Measurements from ENCODE around the gene HAUS5. TPM values are rescaled to one million over a fixed set of nuclear protein-coding genes. Genes with fewer than 3 reads are reported as not detected.

The HAUS5 gene
- total RNA-seq, 1 donor from 2014 or later = 36.1 TPM

DNA sequence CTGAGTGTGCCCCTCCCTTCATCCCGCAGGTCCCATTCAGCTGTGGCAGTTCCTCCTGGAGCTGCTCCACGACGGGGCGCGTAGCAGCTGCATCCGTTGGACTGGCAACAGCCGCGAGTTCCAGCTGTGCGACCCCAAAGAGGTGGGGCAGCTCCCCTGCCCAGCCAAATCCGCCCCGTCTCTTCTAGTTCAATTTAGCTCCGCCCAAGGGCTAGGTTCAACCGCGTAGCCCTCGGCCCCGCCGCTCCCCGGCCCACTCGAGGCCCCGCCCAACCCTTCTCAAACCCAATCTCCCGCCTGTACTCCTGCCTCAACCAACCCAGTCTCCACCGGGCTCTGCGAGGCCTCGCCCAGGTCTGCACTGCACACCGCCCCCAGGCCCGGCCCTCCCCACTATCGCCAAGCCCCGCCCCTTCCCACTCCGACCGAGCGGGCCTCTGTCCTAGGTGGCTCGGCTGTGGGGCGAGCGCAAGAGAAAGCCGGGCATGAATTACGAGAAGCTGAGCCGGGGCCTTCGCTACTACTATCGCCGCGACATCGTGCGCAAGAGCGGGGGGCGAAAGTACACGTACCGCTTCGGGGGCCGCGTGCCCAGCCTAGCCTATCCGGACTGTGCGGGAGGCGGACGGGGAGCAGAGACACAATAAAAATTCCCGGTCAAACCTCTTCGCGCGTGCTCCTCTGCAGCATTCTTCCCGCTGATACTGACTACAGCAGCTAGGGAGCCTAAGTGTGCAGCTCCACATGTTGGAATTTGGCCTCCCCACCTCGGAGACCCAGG is 31.9 kb downstream of the HAUS5 start:
- Mint-ChIP-seq H3K27me3 (no peaks in the 10 kb centered on the region), H3K9me3 (no peaks in the 10 kb centered on the region), H3K36me3 (ENCODE audit: low read depth) (peaks cover 8% of the 10 kb centered on the region), H3K4me3 (peak overlapping the region; percentile 86), H3K4me1 (peaks cover 44% of the 10 kb centered on the region), H3K27ac (peak overlapping the region; percentile 78)
- peak; percentile 86 for DNase-seq
- CTCF ChIA-PET = interaction anchor here (1.1 kb wide), 1 partner anchor 32 kb away, joined by 3 read pairs; the partner anchor contains the start of gene HAUS5
- ATAC-seq (ENCODE audit: low read depth) = peak; percentile 83
- intact Hi-C loops (cut with micrococcal nuclease) = loop anchor here (1.0 to 10.0 kb wide), 6 partner anchors 16 to 470 kb away; partner anchors contain the start of genes IGFLR1, OVOL3, POLR2I and TBCB
- TF ChIP-seq, protein P1, sequence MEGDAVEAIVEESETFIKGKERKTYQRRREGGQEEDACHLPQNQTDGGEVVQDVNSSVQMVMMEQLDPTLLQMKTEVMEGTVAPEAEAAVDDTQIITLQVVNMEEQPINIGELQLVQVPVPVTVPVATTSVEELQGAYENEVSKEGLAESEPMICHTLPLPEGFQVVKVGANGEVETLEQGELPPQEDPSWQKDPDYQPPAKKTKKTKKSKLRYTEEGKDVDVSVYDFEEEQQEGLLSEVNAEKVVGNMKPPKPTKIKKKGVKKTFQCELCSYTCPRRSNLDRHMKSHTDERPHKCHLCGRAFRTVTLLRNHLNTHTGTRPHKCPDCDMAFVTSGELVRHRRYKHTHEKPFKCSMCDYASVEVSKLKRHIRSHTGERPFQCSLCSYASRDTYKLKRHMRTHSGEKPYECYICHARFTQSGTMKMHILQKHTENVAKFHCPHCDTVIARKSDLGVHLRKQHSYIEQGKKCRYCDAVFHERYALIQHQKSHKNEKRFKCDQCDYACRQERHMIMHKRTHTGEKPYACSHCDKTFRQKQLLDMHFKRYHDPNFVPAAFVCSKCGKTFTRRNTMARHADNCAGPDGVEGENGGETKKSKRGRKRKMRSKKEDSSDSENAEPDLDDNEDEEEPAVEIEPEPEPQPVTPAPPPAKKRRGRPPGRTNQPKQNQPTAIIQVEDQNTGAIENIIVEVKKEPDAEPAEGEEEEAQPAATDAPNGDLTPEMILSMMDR (IDR thresholded peaks at IDR 0.05) = no peak
- POLR2A ChIA-PET = interaction anchor here (0.6 to 2.4 kb wide), 15 partner anchors 8 to 370 kb away, joined by 3 to 19 read pairs (median 4); partner anchors contain the start of genes ALKBH6, FFAR1, HAUS5 and IGFLR1

DNA sequence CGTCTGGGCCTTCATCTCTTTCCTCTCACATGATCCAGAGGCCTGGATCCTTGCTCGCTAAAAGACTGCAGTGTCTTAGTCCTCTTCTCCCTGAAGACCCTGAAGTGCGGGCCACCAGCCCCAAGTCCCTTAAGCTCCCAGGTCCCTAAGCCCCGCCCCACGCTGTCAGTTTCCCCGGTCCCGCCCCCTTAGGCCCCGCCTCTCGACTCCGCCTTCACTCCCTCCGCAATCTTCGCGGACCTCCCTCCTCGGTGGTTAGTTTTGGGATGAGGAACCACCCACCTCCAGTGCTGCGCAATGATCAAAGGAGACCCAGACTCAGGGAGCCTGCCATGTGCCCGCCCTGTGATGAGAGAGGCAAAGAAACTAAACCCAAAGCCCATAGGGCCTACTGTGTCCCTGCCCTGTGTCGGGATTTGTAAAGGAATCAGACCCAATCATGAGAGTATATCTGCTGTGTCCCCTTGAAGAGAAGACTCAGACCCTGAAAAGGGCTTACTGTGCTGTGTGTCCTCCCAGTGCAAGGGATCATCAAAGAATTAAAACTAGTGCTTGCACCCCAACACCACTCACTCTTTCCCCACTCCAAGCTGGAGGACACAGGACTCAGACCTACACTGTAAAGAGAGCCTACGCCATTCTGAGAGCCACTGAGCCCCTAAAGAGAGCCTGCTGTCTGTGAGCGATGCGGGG is 32.6 kb downstream of the HAUS5 start:
- intact Hi-C loops (cut with micrococcal nuclease) = loop anchor here (1.0 to 10.0 kb wide), 6 partner anchors 17 to 470 kb away; partner anchors contain the start of genes IGFLR1, OVOL3, POLR2I and TBCB
- ATAC-seq (ENCODE audit: low read depth) (no peak), DNase-seq (peak; percentile 61)
- CTCF ChIA-PET = interaction anchor here (1.1 kb wide), 1 partner anchor 33 kb away, joined by 3 read pairs; the partner anchor contains the start of gene HAUS5
- Mint-ChIP-seq H3K4me1 (peaks cover 44% of the 10 kb centered on the region), H3K27me3 (no peaks in the 10 kb centered on the region), H3K27ac (peak overlapping the region; percentile 78), H3K36me3 (ENCODE audit: low read depth) (peaks cover 8% of the 10 kb centered on the region), H3K9me3 (no peaks in the 10 kb centered on the region), H3K4me3 (peak overlapping the region; percentile 86)
- TF ChIP-seq, protein P1 (IDR thresholded peaks at IDR 0.05) = no peak
- POLR2A ChIA-PET = interaction anchor here (1.0 to 1.9 kb wide), 5 partner anchors 9 to 369 kb away, joined by 3 to 19 read pairs (median 4); partner anchors contain the start of genes ALKBH6, HAUS5 and IGFLR1

DNA sequence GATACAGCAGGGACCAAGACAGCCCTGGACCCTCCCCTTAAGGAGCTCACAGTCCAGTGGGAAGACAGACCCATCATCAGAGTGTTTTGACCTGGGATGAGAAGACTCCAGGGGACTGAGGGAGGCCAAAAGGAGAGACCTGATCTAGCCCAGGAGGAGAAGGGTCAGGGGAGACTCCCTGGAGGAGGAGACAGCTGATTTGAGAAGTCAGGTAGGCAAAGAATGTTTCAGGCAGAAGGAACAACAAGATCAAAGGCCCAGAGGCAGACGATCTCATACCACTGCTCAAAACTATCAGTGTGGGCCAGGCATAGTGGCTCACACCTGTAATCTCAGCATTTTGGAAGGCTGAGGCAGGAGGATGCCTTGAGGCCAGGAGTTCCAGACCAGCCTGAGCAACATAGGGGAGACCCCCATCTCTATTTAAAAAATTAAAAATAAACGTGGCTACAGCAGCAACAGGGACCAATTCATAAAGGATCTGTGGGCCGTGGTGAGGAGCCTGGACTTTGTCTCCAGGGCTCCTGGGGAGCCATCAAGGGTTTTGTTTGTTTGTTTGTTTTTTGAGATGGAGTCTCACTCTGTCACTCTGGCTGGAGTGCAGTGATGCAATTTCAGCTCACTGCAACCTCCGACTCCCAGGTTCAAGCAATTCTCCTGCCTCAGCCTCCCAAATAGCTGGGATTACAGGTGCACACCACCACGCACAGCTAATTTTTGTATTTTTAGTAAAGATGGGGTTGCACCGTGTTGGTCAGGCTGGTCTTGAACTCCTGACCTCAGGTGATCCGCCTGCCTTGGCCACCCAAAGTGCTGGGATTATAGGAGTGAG is 33.4 kb downstream of the HAUS5 start:
- CTCF ChIA-PET = no interaction called here

More for the DNA sequence above, 33.4 kb downstream of the HAUS5 start:
- ATAC-seq (ENCODE audit: low read depth) = no peak
- TF ChIP-seq, protein P1 (IDR thresholded peaks at IDR 0.05) = no peak
- Mint-ChIP-seq H3K27me3 (no peaks in the 10 kb centered on the region), H3K36me3 (ENCODE audit: low read depth) (peaks cover 14% of the 10 kb centered on the region), H3K4me3 (no peak overlapping the region), H3K27ac (peak overlapping the region; percentile 78), H3K4me1 (peaks cover 46% of the 10 kb centered on the region), H3K9me3 (no peaks in the 10 kb centered on the region)
- intact Hi-C loops (cut with micrococcal nuclease) = loop anchor here (10.0 kb wide), 2 partner anchors 409 to 469 kb away; partner anchors contain the start of genes OVOL3, POLR2I, TBCB and THAP8
- POLR2A ChIA-PET = interaction anchor here (1.1 kb wide), 1 partner anchor 9 kb away, joined by 3 read pairs; no protein-coding TSS in a partner anchor
- no peak for DNase-seq

All from activated B cell treated with CpG ODN at 0.5 μM for 24 hours (primary cell).